ENCODE measurements around the gene RLN1. TPM values are rescaled to one million over a fixed set of nuclear protein-coding genes. Genes with fewer than 3 reads are reported as not detected.
A peak's percentile ranks its signal among the peaks of the same experiment; 100 is the strongest.

Gene RLN1
- total and polyA plus RNA-seq, 10 of the 15 experiments (the other 5 are each of a cell fraction or from before 2014, with no cell fraction given) = 0.80 to 2.8 (median 1.9) TPM

DNA sequence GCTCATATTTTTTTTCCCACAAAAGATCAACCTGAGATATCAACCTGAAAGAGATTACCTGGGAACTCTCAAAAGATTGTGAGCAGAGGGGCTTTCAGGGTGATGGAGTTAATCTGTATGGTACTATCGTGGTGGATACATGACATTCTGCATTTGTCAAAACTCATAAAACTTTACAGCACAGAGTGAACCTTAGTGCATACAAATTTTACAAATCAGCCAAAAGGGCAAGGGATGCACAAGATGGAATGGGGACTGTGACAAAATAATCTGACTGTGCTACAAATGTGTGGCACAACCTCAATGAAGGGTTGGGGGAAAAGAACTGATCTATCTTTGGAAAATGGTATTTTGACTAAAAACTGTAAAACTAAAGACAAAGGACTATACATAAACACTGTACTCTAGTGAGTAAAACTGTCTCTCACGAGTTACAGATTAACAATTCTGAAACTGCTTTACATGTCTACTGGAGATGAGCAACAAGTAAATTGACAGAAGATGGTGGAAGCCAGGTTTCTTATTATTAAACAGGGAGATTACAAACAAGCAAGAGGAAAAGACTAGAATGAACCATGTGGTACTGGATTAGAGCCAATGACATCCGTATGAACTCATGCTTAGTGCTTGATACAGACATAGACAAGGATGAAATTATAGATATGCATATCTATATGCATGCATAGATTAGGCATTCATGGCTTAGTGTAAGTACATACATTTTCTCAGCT lies 24.8 kb upstream of the RLN1 start (continued):
- TF ChIP-seq, protein P1, sequence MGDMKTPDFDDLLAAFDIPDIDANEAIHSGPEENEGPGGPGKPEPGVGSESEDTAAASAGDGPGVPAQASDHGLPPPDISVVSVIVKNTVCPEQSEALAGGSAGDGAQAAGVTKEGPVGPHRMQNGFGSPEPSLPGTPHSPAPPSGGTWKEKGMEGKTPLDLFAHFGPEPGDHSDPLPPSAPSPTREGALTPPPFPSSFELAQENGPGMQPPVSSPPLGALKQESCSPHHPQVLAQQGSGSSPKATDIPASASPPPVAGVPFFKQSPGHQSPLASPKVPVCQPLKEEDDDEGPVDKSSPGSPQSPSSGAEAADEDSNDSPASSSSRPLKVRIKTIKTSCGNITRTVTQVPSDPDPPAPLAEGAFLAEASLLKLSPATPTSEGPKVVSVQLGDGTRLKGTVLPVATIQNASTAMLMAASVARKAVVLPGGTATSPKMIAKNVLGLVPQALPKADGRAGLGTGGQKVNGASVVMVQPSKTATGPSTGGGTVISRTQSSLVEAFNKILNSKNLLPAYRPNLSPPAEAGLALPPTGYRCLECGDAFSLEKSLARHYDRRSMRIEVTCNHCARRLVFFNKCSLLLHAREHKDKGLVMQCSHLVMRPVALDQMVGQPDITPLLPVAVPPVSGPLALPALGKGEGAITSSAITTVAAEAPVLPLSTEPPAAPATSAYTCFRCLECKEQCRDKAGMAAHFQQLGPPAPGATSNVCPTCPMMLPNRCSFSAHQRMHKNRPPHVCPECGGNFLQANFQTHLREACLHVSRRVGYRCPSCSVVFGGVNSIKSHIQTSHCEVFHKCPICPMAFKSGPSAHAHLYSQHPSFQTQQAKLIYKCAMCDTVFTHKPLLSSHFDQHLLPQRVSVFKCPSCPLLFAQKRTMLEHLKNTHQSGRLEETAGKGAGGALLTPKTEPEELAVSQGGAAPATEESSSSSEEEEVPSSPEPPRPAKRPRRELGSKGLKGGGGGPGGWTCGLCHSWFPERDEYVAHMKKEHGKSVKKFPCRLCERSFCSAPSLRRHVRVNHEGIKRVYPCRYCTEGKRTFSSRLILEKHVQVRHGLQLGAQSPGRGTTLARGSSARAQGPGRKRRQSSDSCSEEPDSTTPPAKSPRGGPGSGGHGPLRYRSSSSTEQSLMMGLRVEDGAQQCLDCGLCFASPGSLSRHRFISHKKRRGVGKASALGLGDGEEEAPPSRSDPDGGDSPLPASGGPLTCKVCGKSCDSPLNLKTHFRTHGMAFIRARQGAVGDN (IDR thresholded peaks at IDR 0.05) = no peak; the same call in 1 of the 2 replicates
- TF ChIP-seq NFXL1 (IDR thresholded peaks at IDR 0.05; ENCODE audit: borderline replicate concordance) (no peak), SUZ12 (IDR thresholded peaks at IDR 0.05; ENCODE audit: unreplicated experiment) (no peak), FOXK2 (IDR thresholded peaks at IDR 0.05) (no peak), ZNF384 (IDR thresholded peaks at IDR 0.05; ENCODE audit: borderline replicate concordance, low read depth, low read length) (no peak), GABPA (IDR thresholded peaks at IDR 0.05; ENCODE audit: low read depth) (no peak), TARDBP (IDR thresholded peaks at IDR 0.05; ENCODE audit: borderline replicate concordance) (no peak), E2F8 (IDR thresholded peaks at IDR 0.05; ENCODE audit: low read depth, partially characterized antibody) (no peak), CREB1 (IDR thresholded peaks at IDR 0.05; ENCODE audit: low read depth) (no peak), MEF2B (IDR thresholded peaks at IDR 0.05; ENCODE audit: partially characterized antibody, poor library complexity, severe bottlenecking) (peak; percentile 73), SPI1 (IDR thresholded peaks at IDR 0.05; ENCODE audit: borderline replicate concordance, insufficient read depth, low read depth, low read length) (no peak), MXI1 (IDR thresholded peaks at IDR 0.05; ENCODE audit: low read depth, low read length) (no peak), NR2C1 (IDR thresholded peaks at IDR 0.05) (no peak), ZNF24 (IDR thresholded peaks at IDR 0.05) (no peak), YY1 (IDR thresholded peaks at IDR 0.05; ENCODE audit: low read depth, low read length) (no peak), CBX5 (IDR thresholded peaks at IDR 0.05; ENCODE audit: low read depth) (no peak)
- TF ChIP-seq, protein P2, sequence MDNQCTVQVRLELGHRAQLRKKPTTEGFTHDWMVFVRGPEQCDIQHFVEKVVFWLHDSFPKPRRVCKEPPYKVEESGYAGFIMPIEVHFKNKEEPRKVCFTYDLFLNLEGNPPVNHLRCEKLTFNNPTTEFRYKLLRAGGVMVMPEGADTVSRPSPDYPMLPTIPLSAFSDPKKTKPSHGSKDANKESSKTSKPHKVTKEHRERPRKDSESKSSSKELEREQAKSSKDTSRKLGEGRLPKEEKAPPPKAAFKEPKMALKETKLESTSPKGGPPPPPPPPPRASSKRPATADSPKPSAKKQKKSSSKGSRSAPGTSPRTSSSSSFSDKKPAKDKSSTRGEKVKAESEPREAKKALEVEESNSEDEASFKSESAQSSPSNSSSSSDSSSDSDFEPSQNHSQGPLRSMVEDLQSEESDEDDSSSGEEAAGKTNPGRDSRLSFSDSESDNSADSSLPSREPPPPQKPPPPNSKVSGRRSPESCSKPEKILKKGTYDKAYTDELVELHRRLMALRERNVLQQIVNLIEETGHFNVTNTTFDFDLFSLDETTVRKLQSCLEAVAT (IDR thresholded peaks at IDR 0.05) = no peak
- TF ChIP-seq, protein P3, sequence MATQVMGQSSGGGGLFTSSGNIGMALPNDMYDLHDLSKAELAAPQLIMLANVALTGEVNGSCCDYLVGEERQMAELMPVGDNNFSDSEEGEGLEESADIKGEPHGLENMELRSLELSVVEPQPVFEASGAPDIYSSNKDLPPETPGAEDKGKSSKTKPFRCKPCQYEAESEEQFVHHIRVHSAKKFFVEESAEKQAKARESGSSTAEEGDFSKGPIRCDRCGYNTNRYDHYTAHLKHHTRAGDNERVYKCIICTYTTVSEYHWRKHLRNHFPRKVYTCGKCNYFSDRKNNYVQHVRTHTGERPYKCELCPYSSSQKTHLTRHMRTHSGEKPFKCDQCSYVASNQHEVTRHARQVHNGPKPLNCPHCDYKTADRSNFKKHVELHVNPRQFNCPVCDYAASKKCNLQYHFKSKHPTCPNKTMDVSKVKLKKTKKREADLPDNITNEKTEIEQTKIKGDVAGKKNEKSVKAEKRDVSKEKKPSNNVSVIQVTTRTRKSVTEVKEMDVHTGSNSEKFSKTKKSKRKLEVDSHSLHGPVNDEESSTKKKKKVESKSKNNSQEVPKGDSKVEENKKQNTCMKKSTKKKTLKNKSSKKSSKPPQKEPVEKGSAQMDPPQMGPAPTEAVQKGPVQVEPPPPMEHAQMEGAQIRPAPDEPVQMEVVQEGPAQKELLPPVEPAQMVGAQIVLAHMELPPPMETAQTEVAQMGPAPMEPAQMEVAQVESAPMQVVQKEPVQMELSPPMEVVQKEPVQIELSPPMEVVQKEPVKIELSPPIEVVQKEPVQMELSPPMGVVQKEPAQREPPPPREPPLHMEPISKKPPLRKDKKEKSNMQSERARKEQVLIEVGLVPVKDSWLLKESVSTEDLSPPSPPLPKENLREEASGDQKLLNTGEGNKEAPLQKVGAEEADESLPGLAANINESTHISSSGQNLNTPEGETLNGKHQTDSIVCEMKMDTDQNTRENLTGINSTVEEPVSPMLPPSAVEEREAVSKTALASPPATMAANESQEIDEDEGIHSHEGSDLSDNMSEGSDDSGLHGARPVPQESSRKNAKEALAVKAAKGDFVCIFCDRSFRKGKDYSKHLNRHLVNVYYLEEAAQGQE (IDR thresholded peaks at IDR 0.05; ENCODE audit: low read depth, low read length) = no peak
